ENCODE data around the gene PCNX3.

GRCh38 chr11:65571940-65572339, 43.6 kb upstream of the PCNX3 start:
- peak in 2 of 3 experiments; percentile 65 to 67 for TF ChIP-seq CTCF (optimal IDR thresholded peaks at IDR 0.05 in 1 of 3, IDR thresholded peaks at IDR 0.05 in 1 of 3, conservative IDR thresholded peaks at IDR 0.05 in 1 of 3; ENCODE audit: extremely low read depth in 1 of 3, insufficient read depth in 2 of 3, low read length in 3 of 3)
- TF ChIP-seq EZH2 (IDR thresholded peaks at IDR 0.05; ENCODE audit: low read length) = no peak
